BLaER1 treated with 17β-estradiol and CSF1 and Interleukin-3, amounts not matched to agents 10 nM and 100 nM (cell line): ENCODE measurements around the gene YWHAH.

Experiments
- H3K27ac ChIP-seq, 11 experiments: shearing (Covaris generic); formaldehyde crosslinking; 2 replicates each; pipeline ENCODE4 v1.8.1; 2022
- H3K27me3 ChIP-seq, 11 experiments: shearing (Covaris generic); formaldehyde crosslinking; 2 replicates each; pipeline ENCODE4 v1.8.1; 2022
- H3K36me3 ChIP-seq, 11 experiments: shearing (Covaris generic); formaldehyde crosslinking; 2 replicates each; pipeline ENCODE4 v1.8.1; 2022
- H3K4me1 ChIP-seq, 10 experiments: shearing (Covaris generic); formaldehyde crosslinking; 2 replicates each; pipeline ENCODE4 v1.8.1; 2022
- H3K4me2 ChIP-seq, 11 experiments: shearing (Covaris generic); formaldehyde crosslinking; 2 replicates each; pipeline ENCODE4 v1.8.1; 2022
- H3K4me3 ChIP-seq, 10 experiments: shearing (Covaris generic); formaldehyde crosslinking; 2 replicates each; pipeline ENCODE4 v1.8.1; 2022
- H3K9ac ChIP-seq, 11 experiments: shearing (Covaris generic); formaldehyde crosslinking; 2 replicates each; pipeline ENCODE4 v1.8.1; 2022
- H3K9me3 ChIP-seq, 11 experiments: shearing (Covaris generic); formaldehyde crosslinking; replicated peaks in 1 of 11; 2 replicates each; pipeline ENCODE4 v1.8.1; 2022
- H4K20me1 ChIP-seq, 11 experiments: shearing (Covaris generic); formaldehyde crosslinking; 2 replicates each; pipeline ENCODE4 v1.8.1; 2022
- Cebpa-rat ChIP-seq, 11 experiments: shearing (Covaris generic); IDR thresholded peaks; 2 replicates each; pipeline ENCODE4 v1.8.1; 2022

Gene YWHAH

GRCh38 chr22:31943978-31944699, at the start of gene YWHAH:
Gene YWHAH (plus strand): TSS chr22:31944535. CDS start chr22:31944734, 199 bp downstream.
- Histone ChIP-seq H4K20me1 (peaks cover 27 to 45% (median 42%) of the 10 kb centered on the region in 11 experiments; a peak in 21 of 22 replicates), H3K4me2 (peak within 1 kb of the TSS; percentile 82 to 98 (median 92)), H3K27ac (peak within 1 kb of the TSS; percentile 80 to 99 (median 97)), H3K27me3 (no peaks in the 10 kb centered on the region), H3K36me3 (peaks cover 11 to 35% (median 19%) of the 10 kb centered on the region in 11 experiments), H3K9me3 (no peaks in the 10 kb centered on the region), H3K9ac (peak within 1 kb of the TSS; percentile 92 to 100 (median 98)), H3K4me1 (peaks cover 33 to 46% (median 38%) of the 10 kb centered on the region in 10 experiments), H3K4me3 (peak within 1 kb of the TSS; percentile 80 to 98 (median 94))
- no peak for TF ChIP-seq Cebpa-rat (IDR thresholded peaks at IDR 0.05)

GRCh38 chr22:31895411-31896123, 48.8 kb upstream of the YWHAH start:
- Histone ChIP-seq H3K4me3 (no peak overlapping the region), H3K9me3 (no peaks in the 10 kb centered on the region), H3K36me3 (peaks cover 71 to 94% (median 85%) of the 10 kb centered on the region in 11 experiments), H3K27me3 (no peaks in the 10 kb centered on the region), H4K20me1 (peaks cover 0 to 4% (median 0%) of the 10 kb centered on the region in 11 experiments; a peak in 1 of 22 replicates), H3K9ac (no peak overlapping the region), H3K4me1 (peaks cover 0 to 14% (median 10%) of the 10 kb centered on the region in 10 experiments; a peak in 11 of 20 replicates), H3K4me2 (no peak overlapping the region), H3K27ac (no peak overlapping the region)
- TF ChIP-seq Cebpa-rat (IDR thresholded peaks at IDR 0.05) = no peak

GRCh38 chr22:31896472-31896871, 47.9 kb upstream of the YWHAH start:
- Histone ChIP-seq H3K9ac (no peak overlapping the region), H3K27ac (no peak overlapping the region), H4K20me1 (peaks cover 0 to 4% (median 0%) of the 10 kb centered on the region in 11 experiments; a peak in 1 of 22 replicates), H3K4me1 (peaks cover 0 to 6% (median 2%) of the 10 kb centered on the region in 10 experiments; a peak in 11 of 20 replicates), H3K9me3 (no peaks in the 10 kb centered on the region), H3K36me3 (peaks cover 80 to 100% (median 93%) of the 10 kb centered on the region in 11 experiments), H3K27me3 (no peaks in the 10 kb centered on the region), H3K4me3 (no peak overlapping the region), H3K4me2 (no peak overlapping the region)
- TF ChIP-seq Cebpa-rat (IDR thresholded peaks at IDR 0.05) = no peak

- Histone ChIP-seq H3K27me3 (no peaks in the 10 kb centered on the region), H3K4me1 (no peaks in the 10 kb centered on the region), H4K20me1 (peaks cover 0 to 4% (median 0%) of the 10 kb centered on the region in 11 experiments; a peak in 1 of 22 replicates), H3K4me2 (no peak overlapping the region), H3K27ac (no peak overlapping the region), H3K36me3 (peaks cover 79 to 99% (median 94%) of the 10 kb centered on the region in 11 experiments), H3K4me3 (no peak overlapping the region), H3K9ac (no peak overlapping the region), H3K9me3 (no peaks in the 10 kb centered on the region)
- no peak for TF ChIP-seq Cebpa-rat (IDR thresholded peaks at IDR 0.05)
These were observed 46.2 kb upstream of the YWHAH start for GRCh38 chr22:31897842-31898805.

- H3K4me3 ChIP-seq = no peak overlapping the region
- H4K20me1 ChIP-seq = peaks cover 0 to 4% (median 0%) of the 10 kb centered on the region in 11 experiments; a peak in 1 of 22 replicates
- no peak overlapping the region for H3K4me2 ChIP-seq
- no peaks in the 10 kb centered on the region for H3K27me3 ChIP-seq
- H3K9ac ChIP-seq = no peak overlapping the region
- H3K9me3 ChIP-seq = no peaks in the 10 kb centered on the region
- H3K4me1 ChIP-seq = no peaks in the 10 kb centered on the region
- no peak overlapping the region for H3K27ac ChIP-seq
- no peak for TF ChIP-seq Cebpa-rat (IDR thresholded peaks at IDR 0.05)
- peaks cover 74 to 96% (median 89%) of the 10 kb centered on the region in 11 experiments for H3K36me3 ChIP-seq
These were observed 45.4 kb upstream of the YWHAH start for GRCh38 chr22:31898926-31899325.

GRCh38 chr22:31899669-31900068, 44.7 kb upstream of the YWHAH start:
- Histone ChIP-seq H3K27me3 (no peaks in the 10 kb centered on the region), H3K36me3 (peaks cover 74 to 96% (median 89%) of the 10 kb centered on the region in 11 experiments), H4K20me1 (peaks cover 0 to 4% (median 0%) of the 10 kb centered on the region in 11 experiments; a peak in 1 of 22 replicates), H3K9me3 (no peaks in the 10 kb centered on the region), H3K4me3 (no peak overlapping the region), H3K4me2 (no peak overlapping the region), H3K27ac (no peak overlapping the region), H3K4me1 (no peaks in the 10 kb centered on the region), H3K9ac (no peak overlapping the region)
- no peak for TF ChIP-seq Cebpa-rat (IDR thresholded peaks at IDR 0.05)

- no peak for TF ChIP-seq Cebpa-rat (IDR thresholded peaks at IDR 0.05)
These were observed 42.8 kb upstream of the YWHAH start for GRCh38 chr22:31901388-31902137.

GRCh38 chr22:31904651-31905050, 39.7 kb upstream of the YWHAH start:
- Histone ChIP-seq H4K20me1 (peaks cover 0 to 11% (median 0%) of the 10 kb centered on the region in 11 experiments; a peak in 1 of 22 replicates), H3K27ac (no peak overlapping the region), H3K27me3 (no peaks in the 10 kb centered on the region), H3K4me3 (no peak overlapping the region), H3K4me2 (no peak overlapping the region), H3K9ac (no peak overlapping the region), H3K9me3 (no peaks in the 10 kb centered on the region), H3K4me1 (no peaks in the 10 kb centered on the region), H3K36me3 (peaks cover 67 to 94% (median 84%) of the 10 kb centered on the region in 11 experiments)
- no peak for TF ChIP-seq Cebpa-rat (IDR thresholded peaks at IDR 0.05)

More at GRCh38 chr22:31901388-31902137, 42.8 kb upstream of the YWHAH start:
- H3K9ac ChIP-seq = no peak overlapping the region
- H3K4me2 ChIP-seq = no peak overlapping the region
- H3K36me3 ChIP-seq = peaks cover 79 to 96% (median 90%) of the 10 kb centered on the region in 11 experiments
- no peak overlapping the region for H3K4me3 ChIP-seq
- H3K27ac ChIP-seq = no peak overlapping the region
- no peaks in the 10 kb centered on the region for H3K9me3 ChIP-seq
- H4K20me1 ChIP-seq = peaks cover 0 to 11% (median 0%) of the 10 kb centered on the region in 11 experiments; a peak in 1 of 22 replicates
- no peaks in the 10 kb centered on the region for H3K4me1 ChIP-seq
- H3K27me3 ChIP-seq = no peaks in the 10 kb centered on the region
